Measurements from ENCODE around the gene MAP3K8. TPM values are rescaled to one million over a fixed set of nuclear protein-coding genes. Genes with fewer than 3 reads are reported as not detected.

Gene MAP3K8
- total and polyA plus RNA-seq, 2 donors (not counting 3 experiments of a cell fraction or from before 2014, with no cell fraction given): 5.2 to 10.6 TPM

GRCh38 chr10:30493609-30494530, 59.9 kb downstream of the MAP3K8 start:
- FAIRE-seq (no peak), DNase-seq (ENCODE audit: low read depth, low spot score) (no peak)
- H3K9me3 ChIP-seq (replicated peaks; ENCODE audit: control insufficient read depth, insufficient read depth, low read length): no peaks in the 10 kb centered on the region
- no peak overlapping the region for H3K4me2 ChIP-seq (ENCODE audit: insufficient read depth, low read length)
- H3K27ac ChIP-seq (ENCODE audit: insufficient read depth, low read depth, low read length): no peak overlapping the region
- no peaks in the 10 kb centered on the region for H3K4me1 ChIP-seq (ENCODE audit: control insufficient read depth, extremely low read depth, insufficient read depth, low read length)
- H3K79me2 ChIP-seq (ENCODE audit: control insufficient read depth, insufficient read depth, low read length): no peaks in the 10 kb centered on the region
- BruUV-seq (replicated peaks): no TSS peak
- no peaks in the 10 kb centered on the region for H3K9me1 ChIP-seq (replicated peaks; ENCODE audit: control insufficient read depth, extremely low read depth, insufficient read depth, low read length)
- TF ChIP-seq MYC (IDR thresholded peaks at IDR 0.05; ENCODE audit: low read depth, low read length) (no peak), POLR2AphosphoS5 (IDR thresholded peaks at IDR 0.05; ENCODE audit: insufficient read depth, low read depth, low read length) (no peak), CTCF (IDR thresholded peaks at IDR 0.05; ENCODE audit: extremely low read depth in 1 of 2, insufficient read depth in 1 of 2, low read depth in 1 of 2, low read length in 2 of 2) (no peak), EZH2 (IDR thresholded peaks at IDR 0.05; ENCODE audit: borderline replicate concordance, low read depth, low read length, severe bottlenecking) (no peak), POLR2A (IDR thresholded peaks at IDR 0.05; ENCODE audit: low read depth, low read length) (no peak), MAX (IDR thresholded peaks at IDR 0.05; ENCODE audit: insufficient read depth, insufficient read length) (no peak), GATA2 (IDR thresholded peaks at IDR 0.05; ENCODE audit: insufficient read depth, insufficient read length, low read depth, low read length) (no peak), JUN (IDR thresholded peaks at IDR 0.05; ENCODE audit: borderline replicate concordance, insufficient read depth, insufficient read length, low read depth) (no peak), FOS (IDR thresholded peaks at IDR 0.05; ENCODE audit: borderline replicate concordance, insufficient read depth, low read length) (no peak)
- H4K20me1 ChIP-seq (replicated peaks; ENCODE audit: control insufficient read depth, extremely low read depth, insufficient read depth, low read length): no peaks in the 10 kb centered on the region
- peaks cover 15 to 25% of the 10 kb centered on the region in 2 experiments for H3K27me3 ChIP-seq (ENCODE audit: control insufficient read depth in 2 of 2, insufficient read depth in 2 of 2, low read length in 2 of 2)
- ChIA-PET POLR2A (no interaction called here), CTCF (interaction anchor here (0.8 to 1.9 kb wide), 3 partner anchors 13 to 97 kb away, joined by 3 to 5 read pairs (median 3); no protein-coding TSS in a partner anchor)
- H2AFZ ChIP-seq (ENCODE audit: low read depth, low read length): no peak overlapping the region
- intact Hi-C loops (cut with micrococcal nuclease): no loop called here
- H3K4me3 ChIP-seq (replicated peaks in 1 of 3; ENCODE audit: insufficient read depth in 1 of 3, low read depth in 1 of 3, low read length in 3 of 3): no peak overlapping the region
- dilution Hi-C loops (cut with MboI; ENCODE audit: extremely low pct_ligation_motif_present, low sequenced_read_pairs): no loop called here
- H3K9ac ChIP-seq (replicated peaks; ENCODE audit: extremely low read depth, insufficient read depth, low read length): no peak overlapping the region
- no peaks in the 10 kb centered on the region for H3K36me3 ChIP-seq (ENCODE audit: control insufficient read depth in 2 of 2, extremely low read depth in 1 of 2, insufficient read depth in 2 of 2, low read length in 2 of 2)

Measured in endothelial cell of umbilical vein (primary cell).